HCT116 (cell line): ENCODE data around the gene ROS1.

Source experiments
- CEBPB ChIP-seq: IDR thresholded peaks from 2 replicates; pipeline ENCODE4 v1.6.1; 2012; ENCODE audit warnings: low read depth
- CTCF ChIP-seq, 3 experiments: fragments of 200-600 bp in 1 of 3; sonication (generic) in 1 of 3; IDR thresholded peaks in 2 of 3; conservative IDR thresholded peaks in 1 of 3; 2 replicates each; pipeline ENCODE4 v1.5.1; 2012 to 2017; ENCODE audit warnings: low read depth in 2 of 3, low read length in 2 of 3, antibody characterized with exemption in 1 of 3, borderline replicate concordance in 1 of 3, control low read depth in 1 of 3, mild to moderate bottlenecking in 1 of 3, mixed read lengths in 1 of 3, mixed run types in 1 of 3, moderate library complexity in 1 of 3; ENCODE audit not compliant: insufficient read depth in 1 of 3
- EZH2 ChIP-seq: fragments of 200-600 bp; sonication (generic); IDR thresholded peaks from 2 replicates; pipeline ENCODE4 v1.6.1; 2017; ENCODE audit warnings: antibody characterized with exemption, mixed run types
- POLR2A ChIP-seq: IDR thresholded peaks from 2 replicates; pipeline ENCODE4 v1.7.0; 2011; ENCODE audit warnings: borderline replicate concordance; ENCODE audit not compliant: insufficient read depth, insufficient read length; ENCODE audit errors: extremely low read depth
- REST ChIP-seq: IDR thresholded peaks from 2 replicates; pipeline ENCODE4 v1.6.1; 2012; ENCODE audit warnings: low read depth
- SIN3A ChIP-seq: IDR thresholded peaks from 2 replicates; pipeline ENCODE4 v1.6.1; 2012; ENCODE audit warnings: low read depth
- YY1 ChIP-seq: IDR thresholded peaks from 2 replicates; pipeline ENCODE4 v1.6.1; 2011; ENCODE audit warnings: low read length, low read depth, moderate library complexity, mild to moderate bottlenecking; ENCODE audit not compliant: insufficient replicate concordance; ENCODE audit errors: extremely low read depth
- ZNF274 ChIP-seq: fragments of 200-500 bp; sonication (Bioruptor generic); IDR thresholded peaks from 2 replicates; pipeline ENCODE4 v1.6.1; 2014; ENCODE audit warnings: mild to moderate bottlenecking, low read depth, low read length, inconsistent platforms

DNA sequence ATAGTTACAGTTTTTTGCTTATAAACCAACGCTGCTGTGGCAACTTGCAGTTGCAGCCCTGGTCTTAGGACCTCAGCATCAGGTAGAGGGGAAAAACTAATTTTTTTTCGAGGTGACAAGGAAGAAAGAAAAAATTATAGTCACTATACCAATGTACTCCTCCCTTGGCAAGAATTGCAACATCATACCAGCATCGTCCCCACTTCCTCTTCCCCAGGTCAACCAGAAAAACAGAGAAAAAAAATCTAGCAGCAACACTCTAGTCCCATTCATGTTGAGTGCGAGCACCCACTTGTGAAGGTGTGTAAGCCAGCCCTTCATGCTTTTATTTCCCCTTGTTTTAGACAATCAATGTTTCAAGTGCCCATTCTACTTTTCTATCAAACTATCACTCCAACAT, 43.6 kb upstream of the ROS1 start:
- TF ChIP-seq EZH2 (no peak), ZNF274 (no peak), CTCF (IDR thresholded peaks at IDR 0.05 in 2 of 3, conservative IDR thresholded peaks at IDR 0.05 in 1 of 3; ENCODE audit: borderline replicate concordance in 1 of 3, insufficient read depth in 1 of 3, low read depth in 2 of 3, low read length in 2 of 3) (no peak), POLR2A (no peak), CEBPB (no peak), REST (no peak), SIN3A (no peak), YY1 (no peak)
